OCI-LY7 (cell line): ENCODE data around the gene KLF13. TPM values are rescaled to one million over a fixed set of nuclear protein-coding genes. Genes with fewer than 3 reads are reported as not detected.

Experiments
- BruUV-seq: library from RNA; stranded (reverse); fragments of 400-500 nt; replicated peaks from 2 replicates; lab custom pipeline; 2021; lab: Mats Ljungman, UMichigan
- CTCF ChIA-PET: fragments of 300-600 bp; sonication (Branson Sonifier 250); formaldehyde crosslinking; loops from one replicate; lab custom pipeline; 2022; ENCODE audit warnings: antibody characterized with exemption; ENCODE audit not compliant: unreplicated experiment; lab: Charles Lee
- POLR2A ChIA-PET: fragments of 300-600 bp; sonication (Branson Sonifier 250); formaldehyde crosslinking; loops from one replicate; lab custom pipeline; 2022; ENCODE audit warnings: antibody characterized with exemption; lab: Charles Lee
- DNase-seq: peaks from one replicate; pipeline ENCODE4 v3.0.0-alpha.2; 2015; ENCODE audit warnings: low spot score
- H2AFZ ChIP-seq: fragments of 200-600 bp; sonication (generic), shearing (Covaris generic); 2 replicates; pipeline ENCODE4 v1.6.1; 2014; ENCODE audit warnings: mild to moderate bottlenecking, antibody characterized with exemption, low read length, moderate library complexity
- H3K27ac ChIP-seq: fragments of 200-600 bp; sonication (generic); 2 replicates; pipeline ENCODE4 v1.5.1; 2014; ENCODE audit warnings: mixed run types, low read depth, mild to moderate bottlenecking, moderate library complexity, low read length, inconsistent platforms; ENCODE audit not compliant: poor library complexity, severe bottlenecking
- H3K36me3 ChIP-seq: fragments of 200-600 bp; sonication (generic); 2 replicates; pipeline ENCODE4 v1.6.1; 2014; ENCODE audit warnings: mild to moderate bottlenecking, antibody characterized with exemption, low read length, moderate library complexity, mixed read lengths; ENCODE audit not compliant: insufficient read depth
- H3K4me1 ChIP-seq: fragments of 200-600 bp; sonication (generic); 2 replicates; pipeline ENCODE4 v1.5.1; 2014; ENCODE audit warnings: mild to moderate bottlenecking, low read length; ENCODE audit not compliant: insufficient read depth, poor library complexity, severe bottlenecking
- H3K4me2 ChIP-seq: fragments of 200-600 bp; sonication (generic); 2 replicates; pipeline ENCODE4 v1.6.1; 2014; ENCODE audit warnings: mild to moderate bottlenecking, low read length
- H3K4me3 ChIP-seq: fragments of 200-600 bp; sonication (generic); 2 replicates; pipeline ENCODE4 v1.5.1; 2014; ENCODE audit warnings: mild to moderate bottlenecking, low read depth, low read length; ENCODE audit not compliant: poor library complexity, severe bottlenecking
- H3K79me2 ChIP-seq: fragments of 200-600 bp; sonication (generic); 2 replicates; pipeline ENCODE4 v1.6.1; 2016; ENCODE audit warnings: low read depth, mild to moderate bottlenecking, low read length, moderate library complexity, mixed read lengths; ENCODE audit not compliant: insufficient read depth
- H3K9me2 ChIP-seq: fragments of 200-600 bp; sonication (generic); 2 replicates; pipeline ENCODE4 v1.6.1; 2016; ENCODE audit warnings: mild to moderate bottlenecking, low read length, mixed read lengths; ENCODE audit not compliant: insufficient read depth
- H3K9me3 ChIP-seq: fragments of 200-600 bp; sonication (generic); 2 replicates; pipeline ENCODE4 v1.6.1; 2014; ENCODE audit warnings: mild to moderate bottlenecking, mixed run types, low read length, mixed read lengths
- H4K20me1 ChIP-seq: fragments of 200-600 bp; sonication (generic); 2 replicates; pipeline ENCODE4 v1.6.1; 2014; ENCODE audit warnings: mild to moderate bottlenecking, antibody characterized with exemption, low read length, moderate library complexity, mixed read lengths; ENCODE audit not compliant: insufficient read depth
- EZH2phosphoT487 ChIP-seq: fragments of 200-600 bp; sonication (generic); IDR thresholded peaks from 2 replicates; pipeline ENCODE4 v1.6.1; 2018; ENCODE audit warnings: low read depth, borderline replicate concordance, mild to moderate bottlenecking, mixed run types, antibody characterized with exemption, low read length, moderate library complexity, mixed read lengths
- intact Hi-C: fragments of 100-400 bp; cut with micrococcal nuclease; formaldehyde crosslinking; loops from one replicate; pipeline ENCODE4 v1.10.0; 2022; ENCODE audit not compliant: unreplicated experiment
- total RNA-seq, 2 experiments: library from RNA; depleted of rRNA in 1 of 2; stranded (reverse); fragments of >200 nt in 1 of 2; shearing (Covaris generic) in 1 of 2; gene quantifications; 2 replicates each; pipeline ENCODE4 v1.2.3, GENCODE V29; 2014 to 2022
- TF ChIP-seq, protein P1 (sequence below): fragments of 200-600 bp; sonication (generic); conservative IDR thresholded peaks from 2 replicates; pipeline ENCODE4 v1.5.1; 2014; ENCODE audit warnings: mild to moderate bottlenecking, antibody characterized with exemption, low read length, moderate library complexity, mixed read lengths

KLF13 gene
- total RNA-seq, 2 experiments from 2014 or later = 63.2 to 64.6 TPM

DNA sequence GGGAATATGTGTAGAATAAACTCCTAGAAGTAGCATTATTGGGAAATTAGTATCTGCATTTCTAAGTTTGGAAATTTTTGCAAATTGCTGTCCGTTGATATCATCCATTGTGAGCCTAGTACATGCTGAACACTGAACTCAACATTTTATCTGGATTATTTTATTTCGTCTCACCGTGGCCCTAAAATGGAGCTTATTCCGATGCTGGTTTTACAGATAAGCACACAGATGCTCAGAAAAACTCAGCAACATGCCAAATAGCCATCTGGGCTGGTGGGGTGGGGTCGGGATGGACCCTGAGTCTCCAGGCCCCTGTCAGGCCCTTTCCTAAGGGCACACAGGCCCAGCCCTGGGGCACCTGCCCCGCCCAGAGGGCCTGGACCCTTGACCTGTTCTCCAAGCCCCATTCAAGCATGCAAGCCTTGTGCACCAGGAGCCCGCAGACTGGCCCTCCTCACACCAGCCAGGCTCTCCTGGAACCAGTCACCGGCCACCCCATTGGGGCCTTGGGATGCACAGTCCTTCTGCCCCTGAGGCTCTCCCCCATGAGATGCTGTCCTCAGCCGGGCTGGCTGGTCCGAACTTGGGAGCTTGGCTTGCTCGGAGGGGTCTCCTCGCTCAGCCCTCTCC lies 20.7 kb upstream of the KLF13 start:
- intact Hi-C loops = loop anchor here (1.0 to 2.0 kb wide), 3 partner anchors 40 to 91 kb away; no protein-coding TSS in a partner anchor
- DNase-seq = no peak
- POLR2A ChIA-PET = interaction anchor here (0.6 to 2.3 kb wide), 3 partner anchors 9 to 19 kb away, joined by 3 to 8 read pairs (median 3); no protein-coding TSS in a partner anchor
- Histone ChIP-seq H3K4me1 (peaks cover 97% of the 10 kb centered on the region), H3K79me2 (no peaks in the 10 kb centered on the region), H3K9me2 (no peaks in the 10 kb centered on the region), H3K9me3 (no peaks in the 10 kb centered on the region), H3K36me3 (no peaks in the 10 kb centered on the region), H2AFZ (no peak overlapping the region), H3K27ac (peak overlapping the region; percentile 87), H3K4me2 (peak overlapping the region; percentile 92), H3K4me3 (peak overlapping the region; percentile 56), H4K20me1 (no peaks in the 10 kb centered on the region)
- no TSS peak for BruUV-seq
- CTCF ChIA-PET = interaction anchor here (0.6 to 1.3 kb wide), 4 partner anchors 39 to 91 kb away, joined by 3 to 4 read pairs (median 4); no protein-coding TSS in a partner anchor
- TF ChIP-seq, protein P1, sequence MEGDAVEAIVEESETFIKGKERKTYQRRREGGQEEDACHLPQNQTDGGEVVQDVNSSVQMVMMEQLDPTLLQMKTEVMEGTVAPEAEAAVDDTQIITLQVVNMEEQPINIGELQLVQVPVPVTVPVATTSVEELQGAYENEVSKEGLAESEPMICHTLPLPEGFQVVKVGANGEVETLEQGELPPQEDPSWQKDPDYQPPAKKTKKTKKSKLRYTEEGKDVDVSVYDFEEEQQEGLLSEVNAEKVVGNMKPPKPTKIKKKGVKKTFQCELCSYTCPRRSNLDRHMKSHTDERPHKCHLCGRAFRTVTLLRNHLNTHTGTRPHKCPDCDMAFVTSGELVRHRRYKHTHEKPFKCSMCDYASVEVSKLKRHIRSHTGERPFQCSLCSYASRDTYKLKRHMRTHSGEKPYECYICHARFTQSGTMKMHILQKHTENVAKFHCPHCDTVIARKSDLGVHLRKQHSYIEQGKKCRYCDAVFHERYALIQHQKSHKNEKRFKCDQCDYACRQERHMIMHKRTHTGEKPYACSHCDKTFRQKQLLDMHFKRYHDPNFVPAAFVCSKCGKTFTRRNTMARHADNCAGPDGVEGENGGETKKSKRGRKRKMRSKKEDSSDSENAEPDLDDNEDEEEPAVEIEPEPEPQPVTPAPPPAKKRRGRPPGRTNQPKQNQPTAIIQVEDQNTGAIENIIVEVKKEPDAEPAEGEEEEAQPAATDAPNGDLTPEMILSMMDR = no peak
- no peak for TF ChIP-seq EZH2phosphoT487

DNA sequence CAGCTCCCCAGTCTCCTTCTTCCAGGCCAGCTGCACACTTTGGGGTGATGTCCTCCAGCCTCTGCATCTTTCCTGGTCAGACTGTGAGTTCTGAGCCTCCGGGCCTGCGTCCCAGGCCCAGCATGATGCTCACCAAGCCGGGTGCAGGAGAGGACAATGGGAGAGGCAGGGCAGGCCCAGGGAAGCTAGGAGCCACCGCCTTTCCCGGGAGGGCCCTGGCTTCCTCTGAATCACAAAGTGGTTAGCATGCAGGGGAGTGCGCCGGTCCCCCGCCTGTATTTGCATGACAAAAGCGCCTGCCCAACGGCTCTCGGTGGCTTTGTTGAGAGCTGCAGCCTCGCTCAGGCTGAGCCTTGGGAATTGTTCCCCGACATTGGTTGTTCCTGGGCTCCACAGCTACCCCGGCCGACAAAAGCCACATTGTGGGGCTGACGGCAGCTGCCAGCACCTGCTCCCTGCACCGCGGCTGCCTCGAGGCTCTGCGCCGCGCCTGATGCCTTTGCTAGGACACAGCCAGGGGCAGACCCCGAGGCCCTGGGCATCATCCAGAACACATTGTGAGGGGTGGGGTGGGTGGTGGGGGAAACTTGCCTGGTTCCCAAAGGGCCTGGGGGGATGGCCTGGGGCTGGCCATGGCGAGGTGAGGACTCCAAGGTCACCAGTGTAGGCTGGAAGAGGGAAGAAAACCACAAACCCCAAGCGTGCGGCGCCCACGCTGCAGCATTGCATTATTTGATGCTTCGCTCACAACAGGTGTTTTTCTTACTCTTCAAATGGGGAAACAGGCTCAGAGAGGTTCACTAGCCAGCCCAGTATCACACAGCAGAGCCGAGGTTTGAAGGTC lies 20.0 kb upstream of the KLF13 start:
- Histone ChIP-seq H3K9me3 (no peaks in the 10 kb centered on the region), H3K36me3 (no peaks in the 10 kb centered on the region), H3K4me3 (peak overlapping the region; percentile 56), H3K79me2 (no peaks in the 10 kb centered on the region), H4K20me1 (no peaks in the 10 kb centered on the region), H3K27ac (peak overlapping the region; percentile 87), H3K9me2 (no peaks in the 10 kb centered on the region), H3K4me1 (peaks cover 90% of the 10 kb centered on the region), H2AFZ (peak overlapping the region; percentile 2; the same call in 1 of the 2 replicates), H3K4me2 (peak overlapping the region; percentile 92)
- DNase-seq = peak; percentile 87
- BruUV-seq = no TSS peak
- TF ChIP-seq, protein P1 = no peak
- TF ChIP-seq EZH2phosphoT487 = no peak
- intact Hi-C loops = loop anchor here (1.0 to 2.0 kb wide), 4 partner anchors 20 to 91 kb away; partner anchors contain the start of gene KLF13
- ChIA-PET CTCF (interaction anchor here (0.7 to 1.3 kb wide), 3 partner anchors 39 to 84 kb away, joined by 3 to 4 read pairs (median 4); no protein-coding TSS in a partner anchor), POLR2A (interaction anchor here (0.6 to 2.3 kb wide), 6 partner anchors 9 to 111 kb away, joined by 3 to 8 read pairs (median 3); no protein-coding TSS in a partner anchor)
